PC-3 (cell line): ENCODE measurements around the gene CRHR2.

Experiments
- CTCF ChIP-seq: fragments of 300-600 bp; sonication (generic); conservative IDR thresholded peaks from 2 replicates; pipeline ENCODE4 v1.5.1; 2017; ENCODE audit warnings: antibody characterized with exemption, low read depth, mild to moderate bottlenecking, low read length
- EZH2 ChIP-seq: fragments of 300-600 bp; sonication (generic); IDR thresholded peaks from one replicate; pipeline ENCODE4 v1.6.1; 2017; ENCODE audit warnings: antibody characterized with exemption, mild to moderate bottlenecking, low read length; ENCODE audit not compliant: unreplicated experiment
- EZH2phosphoT487 ChIP-seq: fragments of 300-600 bp; sonication (generic); IDR thresholded peaks from 2 replicates; pipeline ENCODE4 v1.6.1; 2018; ENCODE audit warnings: mild to moderate bottlenecking, antibody characterized with exemption, low read length, borderline replicate concordance

- no peak for TF ChIP-seq EZH2
- TF ChIP-seq CTCF, result no peak
- no peak for TF ChIP-seq EZH2phosphoT487
Measured at GRCh38 chr7:30668102-30668501, 14.2 kb downstream of the CRHR2 start.
